ENCODE data around the gene CLEC4M.
"Not testable (repeated sequence)": the region's sequence is repeated elsewhere in the genome, so short reads cannot be mapped to it uniquely, and the experiment has no call there.

Gene CLEC4M

DNA sequence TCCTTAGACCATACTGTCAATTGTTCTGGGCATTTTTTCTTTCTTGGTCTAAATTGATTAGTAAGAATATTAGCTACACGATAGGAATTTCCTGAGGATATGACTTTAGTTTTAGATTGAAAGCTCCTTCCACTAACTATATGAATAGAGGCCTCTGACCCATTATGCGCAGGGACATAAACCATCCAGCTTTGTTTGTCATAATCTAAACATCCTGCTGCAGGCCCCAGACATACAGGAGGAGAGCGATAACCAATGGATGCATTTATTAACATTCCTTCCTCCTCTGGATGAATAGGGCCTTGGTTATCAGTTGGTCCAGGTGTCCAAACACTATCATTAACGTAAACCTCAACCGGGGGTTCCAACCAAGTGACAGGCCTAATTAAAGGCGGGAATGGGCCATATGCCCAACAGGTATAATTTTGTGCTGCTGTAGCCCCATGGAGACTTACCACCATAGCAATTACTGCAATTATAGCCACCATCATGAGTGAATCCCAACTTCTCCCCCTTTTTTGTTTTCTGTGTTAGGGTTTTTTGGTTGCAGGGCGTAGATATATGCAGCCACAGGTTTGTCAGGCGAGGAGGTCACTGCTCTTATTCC, 32.6 kb downstream of the CLEC4M start:
- Histone ChIP-seq H3K27ac (no peak overlapping the region), H3K4me3 (no peak overlapping the region)

DNA sequence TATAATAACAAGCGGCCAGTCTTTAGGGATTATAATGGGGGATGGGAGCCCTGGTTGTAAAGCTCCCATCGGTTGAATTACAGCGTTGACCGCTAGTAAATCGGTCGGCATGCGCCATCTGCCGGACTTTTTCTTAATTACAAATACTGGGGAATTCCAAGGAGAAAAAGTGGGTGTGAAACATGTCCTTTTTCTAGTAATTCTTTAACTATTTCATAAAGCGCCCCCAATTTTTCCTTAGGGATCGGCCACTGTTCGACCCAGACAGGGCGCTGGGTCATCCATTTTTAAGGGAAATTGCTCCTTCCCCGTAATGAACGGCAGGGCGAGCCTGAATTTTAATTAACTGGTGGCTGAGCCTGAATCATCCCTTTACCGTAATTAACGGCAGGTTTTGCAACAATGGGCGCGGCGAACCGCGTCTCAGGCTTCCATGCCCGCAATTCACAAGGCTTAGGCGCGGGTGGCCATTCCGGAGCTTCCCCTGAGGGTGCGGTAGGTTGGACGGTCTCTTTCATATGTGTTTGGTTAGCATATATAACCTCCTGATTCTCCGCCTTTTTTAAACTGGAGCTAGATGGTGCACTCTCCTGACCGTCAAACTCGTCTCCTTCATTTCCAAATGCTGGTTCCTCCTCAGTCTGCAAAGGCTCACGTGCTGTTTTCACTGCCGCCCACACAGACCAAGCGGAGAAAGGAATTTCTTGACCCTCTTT, 36.8 kb downstream of the CLEC4M start:
- Histone ChIP-seq H3K27ac (peak overlapping the region in 8 of 21 experiments; percentile 21 to 59 (median 46)), H3K4me3 (peak overlapping the region in 1 of 7 experiments; percentile 21)

DNA sequence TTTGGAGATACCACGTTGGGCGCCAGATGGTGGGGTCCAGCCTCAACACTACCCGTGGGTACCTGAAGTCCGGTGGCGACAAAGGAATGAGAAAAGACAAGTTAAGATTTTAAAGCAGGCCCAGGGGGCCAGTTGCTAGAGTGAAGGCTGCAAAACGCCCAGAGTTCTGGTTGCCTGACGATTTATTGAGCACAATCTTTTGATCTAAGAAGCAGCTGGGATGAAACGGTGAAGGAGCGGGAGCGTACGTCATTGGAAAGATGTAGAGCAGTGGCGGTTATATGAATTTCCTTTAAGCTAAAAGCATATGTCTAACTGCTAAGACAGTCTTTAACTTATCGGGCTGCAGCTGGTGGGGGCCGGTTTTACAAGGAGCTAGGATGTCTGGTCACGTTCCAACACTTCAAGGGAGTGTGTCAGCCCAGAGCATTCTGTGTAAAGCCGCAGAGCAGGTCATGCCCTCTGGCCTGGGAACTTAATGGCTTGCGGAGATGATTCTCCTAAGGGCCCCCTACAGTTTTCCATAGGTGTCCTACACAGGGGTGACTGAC, 38.1 kb downstream of the CLEC4M start:
- H3K27ac ChIP-seq, result no peak overlapping the region

DNA sequence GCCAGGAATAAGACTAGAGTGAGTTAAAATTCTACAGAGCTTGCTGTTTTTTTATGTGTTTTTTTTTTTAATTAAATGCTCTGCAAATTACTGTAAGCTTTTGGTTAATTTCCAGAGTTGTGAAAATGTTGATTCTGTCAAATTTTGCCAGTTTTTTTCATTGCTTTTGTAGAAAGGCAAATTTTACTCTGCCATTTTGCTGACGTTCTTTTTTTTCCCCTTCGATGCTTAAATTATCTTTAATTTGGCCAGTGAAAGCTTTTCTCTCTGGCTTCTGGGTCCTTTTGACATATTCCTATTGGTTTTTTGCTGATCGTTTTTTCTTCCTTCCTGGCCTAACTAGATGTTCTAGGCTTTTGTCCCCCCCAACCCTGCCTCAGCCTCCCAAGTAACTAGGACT, 43.2 kb downstream of the CLEC4M start:
- Histone ChIP-seq H3K4me3 (no peak overlapping the region), H3K27ac (no peak overlapping the region)

More for the DNA sequence above, 38.1 kb downstream of the CLEC4M start:
- no peak overlapping the region for H3K4me3 ChIP-seq

DNA sequence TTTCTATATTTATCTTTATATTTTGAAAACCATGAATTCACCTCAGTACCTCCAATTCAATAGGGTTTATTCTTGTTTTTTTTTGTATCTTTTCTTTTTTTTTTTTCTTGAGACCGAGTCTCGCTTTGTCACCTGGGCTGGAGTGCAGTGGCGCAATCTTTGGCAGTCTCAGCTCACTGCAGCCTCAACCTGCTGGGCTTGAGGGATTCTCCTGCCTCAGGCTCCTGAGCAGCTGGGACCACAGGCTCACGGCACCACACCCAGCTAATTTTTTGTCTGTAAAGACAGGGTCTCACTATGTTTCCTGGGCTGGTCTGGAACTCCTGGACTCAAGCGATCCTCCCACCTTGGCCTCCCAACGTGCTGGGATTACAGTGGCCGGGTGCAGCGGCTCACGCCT, 43.8 kb downstream of the CLEC4M start:
- Histone ChIP-seq H3K27ac (no peak overlapping the region), H3K4me3 (no peak overlapping the region)

DNA sequence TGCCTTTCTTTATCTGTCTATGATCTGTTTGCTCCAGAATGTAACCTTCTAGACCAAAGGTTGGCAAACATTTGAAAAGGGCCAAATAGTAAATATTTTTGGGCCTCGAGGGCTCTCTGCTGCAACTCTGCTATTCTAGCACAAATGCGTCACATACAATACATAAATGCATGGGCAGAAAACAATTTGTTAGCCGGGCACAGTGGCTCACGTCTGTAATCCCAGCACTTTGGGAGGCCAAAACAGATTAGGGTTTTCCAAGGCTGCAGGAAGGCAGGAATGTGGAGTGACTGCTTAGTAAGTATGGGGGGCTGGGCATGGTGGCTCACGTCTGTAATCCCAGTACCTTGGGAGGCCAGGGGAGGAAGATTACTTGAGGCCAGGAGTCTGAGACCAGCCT, 45.1 kb downstream of the CLEC4M start:
- Histone ChIP-seq H3K27ac (no peak overlapping the region), H3K4me3 (no peak overlapping the region)

DNA sequence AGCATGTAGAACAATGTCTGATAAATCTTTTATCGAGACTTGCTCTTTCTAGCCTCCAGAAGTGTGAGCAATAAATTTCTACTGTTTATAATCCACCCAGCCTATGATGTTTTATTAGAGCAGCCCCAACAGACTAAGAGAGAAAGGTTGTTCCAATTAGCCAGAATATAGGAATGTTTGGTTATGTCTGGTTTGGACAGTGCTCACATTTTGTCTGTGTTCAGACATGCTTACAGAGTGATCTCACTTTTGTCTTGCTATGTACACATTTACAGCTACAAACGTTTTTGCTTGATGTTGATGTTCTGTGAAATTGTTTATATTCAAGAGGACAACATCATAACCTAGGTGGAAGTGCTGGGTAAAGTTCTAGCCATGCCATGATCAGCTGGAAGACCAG, 48.9 kb downstream of the CLEC4M start:
- Histone ChIP-seq H3K4me3 (no peak overlapping the region), H3K27ac (no peak overlapping the region)

DNA sequence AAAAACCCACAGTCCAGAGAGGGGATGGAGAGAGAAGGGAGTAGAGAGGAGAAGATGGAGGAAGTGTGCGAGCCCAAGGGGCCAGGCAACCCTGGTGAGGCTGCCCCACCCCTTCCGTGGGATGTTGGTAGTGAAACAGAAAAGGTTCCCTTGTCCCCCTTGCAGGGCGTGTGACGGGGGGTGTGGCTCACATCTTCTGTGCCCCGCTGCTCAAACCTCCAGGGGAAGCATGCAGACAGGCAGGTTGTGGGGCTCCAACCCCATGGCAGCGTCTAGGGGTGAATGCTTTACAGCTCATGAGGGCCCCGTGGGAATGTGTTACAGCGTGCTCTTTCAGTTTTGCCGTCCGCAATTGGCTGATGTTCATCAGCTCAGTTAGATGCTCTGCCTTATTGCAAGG, 52.3 kb downstream of the CLEC4M start:
- Histone ChIP-seq H3K27ac (no peak overlapping the region), H3K4me3 (no peak overlapping the region)

DNA sequence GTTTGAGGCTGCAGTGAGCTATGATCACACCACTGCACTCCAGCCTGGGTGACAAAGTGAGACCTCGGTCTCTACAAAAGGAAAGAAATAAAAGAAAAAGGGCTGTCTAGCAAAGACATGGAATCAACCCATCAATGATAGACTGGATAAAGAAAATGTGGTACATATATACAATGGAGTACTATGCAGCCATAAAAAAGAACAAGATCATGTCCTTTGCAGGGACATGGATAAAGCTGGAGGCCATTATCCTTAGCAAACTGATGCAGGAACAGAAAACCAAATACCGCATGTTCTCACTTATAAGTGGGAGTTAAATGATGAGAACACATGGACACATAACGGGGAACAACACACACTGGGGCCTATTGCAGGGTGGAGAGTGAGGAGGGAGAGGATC, 53.0 kb downstream of the CLEC4M start:
- not testable (repeated sequence) for H3K27ac ChIP-seq, H3K4me3 ChIP-seq

DNA sequence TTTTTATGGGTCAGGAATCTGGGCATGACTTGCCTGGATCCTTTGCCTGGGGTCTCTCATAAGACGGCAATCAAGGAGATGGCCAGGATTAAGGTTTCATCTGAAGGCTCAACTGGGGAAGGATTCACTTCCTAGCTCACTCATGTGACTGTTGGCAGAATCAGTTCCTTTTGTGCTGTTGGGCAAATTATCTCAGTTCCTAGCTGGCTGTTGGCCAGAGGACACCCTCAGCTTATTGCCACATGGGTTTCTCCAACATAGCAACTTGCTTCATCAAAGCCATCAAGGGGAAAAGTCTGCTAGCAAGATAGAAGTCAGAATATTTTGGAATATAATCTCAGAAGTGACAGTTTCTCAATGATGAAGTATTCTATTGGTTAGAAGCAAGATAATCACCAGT, 54.8 kb downstream of the CLEC4M start:
- Histone ChIP-seq H3K27ac (no peak overlapping the region), H3K4me3 (no peak overlapping the region)

DNA sequence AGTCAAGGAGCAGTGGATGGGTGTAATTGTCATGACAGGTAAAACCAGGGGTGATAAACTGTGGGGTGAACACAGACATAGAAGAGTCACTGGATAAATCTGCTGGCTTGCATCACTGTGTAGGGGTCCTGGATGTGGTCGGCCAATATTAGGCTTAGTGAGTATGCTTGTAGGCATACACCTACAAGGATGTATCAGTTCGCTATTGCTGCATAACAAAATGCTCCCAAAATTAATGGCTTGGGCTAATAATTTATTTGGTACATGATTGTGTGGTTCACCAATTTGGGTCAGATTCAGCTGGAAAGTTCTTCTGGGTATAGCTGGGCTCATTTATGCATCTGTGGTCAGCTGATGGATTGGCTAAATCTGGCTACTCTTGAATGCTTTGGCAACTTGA, 55.8 kb downstream of the CLEC4M start:
- Histone ChIP-seq H3K4me3 (no peak overlapping the region), H3K27ac (no peak overlapping the region)

Data from skin epidermis (tissue), 12 donors.